B cell (primary cell): ENCODE measurements around the gene UNC13C. TPM values are rescaled to one million over a fixed set of nuclear protein-coding genes. Genes with fewer than 3 reads are reported as not detected.

Source experiments
- ATAC-seq: fragments of 200-7000 bp; cut with Tn5 transposase; one replicate; pipeline ENCODE4 v1.10.0; 2021; ENCODE audit warnings: low read depth, mild to moderate bottlenecking, moderate number of reproducible peaks, moderate library complexity
- CTCF ChIA-PET: fragments of 350-600 bp; sonication (Branson Sonifier 250); formaldehyde crosslinking; loops from one replicate; lab custom pipeline; 2021; ENCODE audit warnings: antibody characterized with exemption, inconsistent platforms; lab: Charles Lee
- POLR2A ChIA-PET: fragments of 350-600 bp; sonication (Branson Sonifier 250); formaldehyde crosslinking; loops from one replicate; lab custom pipeline; 2021; ENCODE audit warnings: antibody characterized with exemption; lab: Charles Lee
- DNase-seq: peaks from one replicate; pipeline ENCODE4 v3.0.0; 2013
- H2AFZ ChIP-seq: 2 replicates; pipeline ENCODE4 v1.6.1; 2012; ENCODE audit warnings: mild to moderate bottlenecking, low read depth, low read length; ENCODE audit not compliant: insufficient read depth, poor library complexity, severe bottlenecking
- H3K27ac ChIP-seq, 2 donors: 1 replicate in 1 of 2; 2 replicates in 1 of 2; pipeline ENCODE4 v1.5.1; 2012 to 2013; ENCODE audit warnings: low read length in 2 of 2, mild to moderate bottlenecking in 2 of 2, moderate library complexity in 1 of 2
- H3K27me3 ChIP-seq, 4 experiments: fragments of 200-600 bp in 1 of 4; sonication (generic) in 1 of 4; replicated peaks in 1 of 4; 1 replicate in 2 of 4; 2 replicates in 2 of 4; pipeline versions ENCODE4 v1.6.1 to v1.7.0; 2013 to 2016; ENCODE audit warnings: low read length in 3 of 4, mild to moderate bottlenecking in 2 of 4, mixed read lengths in 1 of 4, moderate library complexity in 1 of 4; ENCODE audit not compliant: insufficient read depth in 4 of 4, control insufficient read depth in 3 of 4; ENCODE audit errors: control extremely low read depth in 1 of 4
- H3K36me3 ChIP-seq, 2 experiments: replicated peaks in 1 of 2; 1 replicate in 1 of 2; 2 replicates in 1 of 2; pipeline versions ENCODE4 v1.6.1 to v1.7.1; 2013; ENCODE audit warnings: low read length in 1 of 2; ENCODE audit not compliant: insufficient read depth in 2 of 2, control insufficient read depth in 1 of 2; ENCODE audit errors: control extremely low read depth in 1 of 2, extremely low read depth in 1 of 2
- H3K4me1 ChIP-seq, 2 donors: fragments of 200-600 bp in 1 of 2; sonication (generic) in 1 of 2; 1 replicate in 1 of 2; 2 replicates in 1 of 2; pipeline versions ENCODE4 v1.5.1 to v1.6.1; 2013 to 2017; ENCODE audit warnings: low read length in 2 of 2; ENCODE audit not compliant: control insufficient read depth in 2 of 2, insufficient read depth in 2 of 2
- H3K4me2 ChIP-seq: replicated peaks from 2 replicates; pipeline ENCODE3; 2012; ENCODE audit warnings: mild to moderate bottlenecking, low read depth, low read length; ENCODE audit not compliant: poor library complexity, severe bottlenecking
- H3K4me3 ChIP-seq, 5 experiments: fragments of 200-600 bp in 1 of 5; sonication (generic) in 1 of 5; 1 replicate in 3 of 5; 2 replicates in 2 of 5; pipeline versions ENCODE4 v1.5.1 to v1.7.0; 2011 to 2016; ENCODE audit warnings: low read length in 4 of 5, mild to moderate bottlenecking in 4 of 5, low read depth in 2 of 5, control low read depth in 1 of 5, moderate library complexity in 1 of 5; ENCODE audit not compliant: insufficient read depth in 1 of 5; ENCODE audit errors: control extremely low read depth in 1 of 5, extremely low read depth in 1 of 5
- H3K79me2 ChIP-seq: fragments of 200-600 bp; sonication (generic); one replicate; pipeline ENCODE4 v1.6.0; 2016; ENCODE audit warnings: low read length; ENCODE audit not compliant: control insufficient read depth, insufficient read depth
- H3K9ac ChIP-seq: fragments of 200-600 bp; sonication (generic); 2 replicates; pipeline ENCODE4 v1.6.1; 2017; ENCODE audit warnings: mild to moderate bottlenecking, low read length, moderate library complexity
- H3K9me3 ChIP-seq, 3 donors: one replicate each; pipeline versions ENCODE4 v1.6.1 to v1.7.1; 2013; ENCODE audit warnings: low read length in 2 of 3; ENCODE audit not compliant: control insufficient read depth in 2 of 3, insufficient read depth in 1 of 3; ENCODE audit errors: control extremely low read depth in 1 of 3
- H4K20me1 ChIP-seq: 2 replicates; pipeline ENCODE4 v1.6.0; 2012; ENCODE audit warnings: mild to moderate bottlenecking, low read length; ENCODE audit not compliant: insufficient read depth, control insufficient read depth, poor library complexity, severe bottlenecking
- H3K27ac Mint-ChIP-seq: one replicate; pipeline ENCODE4 v1.8.0; 2021; ENCODE audit warnings: mixed read lengths
- H3K27me3 Mint-ChIP-seq: one replicate; pipeline ENCODE4 v1.8.0; 2021; ENCODE audit warnings: mixed read lengths
- H3K4me1 Mint-ChIP-seq: one replicate; pipeline ENCODE4 v1.8.0; 2021; ENCODE audit warnings: mixed read lengths
- H3K4me3 Mint-ChIP-seq: one replicate; pipeline ENCODE4 v1.8.0; 2021; ENCODE audit warnings: mixed read lengths
- H3K9me3 Mint-ChIP-seq: one replicate; pipeline ENCODE4 v1.8.0; 2022; ENCODE audit warnings: mixed read lengths; ENCODE audit not compliant: insufficient read depth
- CTCF ChIP-seq: fragments of 200-600 bp; IDR thresholded peaks from one replicate; pipeline ENCODE4 v1.8.0; 2022; ENCODE audit warnings: antibody characterized with exemption, mild to moderate bottlenecking
- EZH2 ChIP-seq: IDR thresholded peaks from 2 replicates; pipeline ENCODE4 v1.6.1; 2012; ENCODE audit warnings: borderline replicate concordance, low read depth, mild to moderate bottlenecking, moderate library complexity, low read length; ENCODE audit not compliant: insufficient read depth, poor library complexity, severe bottlenecking
- WGBS: methylation state at CpG from one replicate; pipeline ENCODE4 v1.1.5; 2013; ENCODE audit warnings: missing lambda C conversion rate; ENCODE audit not compliant: insufficient coverage; 5-methylcytosine and 5-hydroxymethylcytosine counted together
- intact Hi-C: fragments of 100-400 bp; cut with micrococcal nuclease; formaldehyde crosslinking; loops from one replicate; pipeline ENCODE4 v1.10.0; 2022
- polyA plus RNA-seq: library from polyadenylated mRNA; depleted of rRNA; stranded (reverse); fragments of >200 nt; gene quantifications from 2 replicates; pipeline ENCODE4 v1.2.3, GENCODE V29; 2012
- total RNA-seq, 2 donors: library from RNA; stranded (reverse); fragments of 120-200 nt in 1 of 2; gene quantifications; 1 replicate in 1 of 2; 2 replicates in 1 of 2; pipeline versions ENCODE4 v1.2.3 to v1.2.4, GENCODE V29; 2013 to 2022

The UNC13C gene
- total and polyA plus RNA-seq, 2 donors (not counting 1 experiment from before 2014, with no cell fraction given) = not detected

GRCh38 chr15:54250326-54250725, 272.1 kb downstream of the UNC13C start:
- Histone ChIP-seq H3K27ac (no peak overlapping the region), H3K4me1 (no peaks in the 10 kb centered on the region), H3K36me3 (no peaks in the 10 kb centered on the region), H3K9ac (no peak overlapping the region), H3K79me2 (no peaks in the 10 kb centered on the region), H2AFZ (no peak overlapping the region), H3K9me3 (no peaks in the 10 kb centered on the region), H3K27me3 (no peaks in the 10 kb centered on the region), H3K4me3 (no peak overlapping the region), H4K20me1 (no peaks in the 10 kb centered on the region), H3K4me2 (no peak overlapping the region)
- no peak for TF ChIP-seq CTCF
- no peak for TF ChIP-seq EZH2
- Mint-ChIP-seq H3K4me1 (no peaks in the 10 kb centered on the region), H3K4me3 (no peak overlapping the region), H3K9me3 (no peaks in the 10 kb centered on the region), H3K27ac (no peak overlapping the region), H3K27me3 (no peaks in the 10 kb centered on the region)
- POLR2A ChIA-PET = no interaction called here
- CTCF ChIA-PET = no interaction called here
- no peak for DNase-seq
- WGBS = 100% methylated on average over 1 of the region's 3 CpGs
- intact Hi-C loops = no loop called here
- no peak for ATAC-seq

DNA sequence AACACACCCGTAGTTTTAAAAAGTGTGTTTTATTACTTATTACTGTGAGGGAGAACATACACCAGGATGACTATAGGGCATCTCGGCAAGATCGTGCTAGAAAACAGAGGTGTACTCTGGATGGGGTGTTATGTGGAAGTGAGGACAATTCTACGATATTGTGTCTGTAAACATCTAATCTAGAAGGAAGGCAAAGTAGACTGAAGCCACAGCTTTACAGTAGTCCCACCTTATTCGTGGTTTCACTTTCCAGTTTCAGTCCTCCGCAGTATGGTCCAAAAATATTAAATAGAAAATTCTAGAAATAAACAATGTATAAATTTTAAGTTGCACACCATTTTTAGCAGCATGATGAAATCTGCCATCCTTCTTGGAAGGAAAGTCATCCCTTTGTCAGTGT, 277.9 kb downstream of the UNC13C start:
- Histone ChIP-seq H3K9me3 (peaks cover 0 to 3% (median 0%) of the 10 kb centered on the region in 3 donors), H3K27ac (no peak overlapping the region), H3K9ac (no peak overlapping the region), H3K4me2 (no peak overlapping the region), H3K4me3 (no peak overlapping the region), H3K36me3 (no peaks in the 10 kb centered on the region), H2AFZ (no peak overlapping the region), H3K27me3 (no peaks in the 10 kb centered on the region), H4K20me1 (no peaks in the 10 kb centered on the region), H3K79me2 (no peaks in the 10 kb centered on the region), H3K4me1 (no peaks in the 10 kb centered on the region)
- no peak for TF ChIP-seq EZH2
- no peak for TF ChIP-seq CTCF
- DNase-seq (no peak), ATAC-seq (no peak)
- CTCF ChIA-PET = no interaction called here
- H3K27ac Mint-ChIP-seq = no peak overlapping the region
- no peaks in the 10 kb centered on the region for H3K27me3 Mint-ChIP-seq
- intact Hi-C loops = no loop called here
- H3K9me3 Mint-ChIP-seq = no peaks in the 10 kb centered on the region
- no peak overlapping the region for H3K4me3 Mint-ChIP-seq
- no peaks in the 10 kb centered on the region for H3K4me1 Mint-ChIP-seq
- WGBS = 100% methylated on average over 2 of the region's 6 CpGs
- POLR2A ChIA-PET = no interaction called here
